GM18511 (cell line): ENCODE measurements around the gene AIDA.
"Not testable (repeated sequence)": the region's sequence is repeated elsewhere in the genome, so short reads cannot be mapped to it uniquely, and the experiment has no call there.

Experiments
- ATAC-seq: cut with Tn5 transposase; IDR thresholded peaks from one replicate; pipeline ENCODE4 v1.9.1; 2021; ENCODE audit warnings: mild to moderate bottlenecking, moderate library complexity; ENCODE audit not compliant: unreplicated experiment

AIDA gene

GRCh38 chr1:222713091-222713961 is 1.0 kb upstream of the AIDA start:
- ATAC-seq: peak; percentile 68

- ATAC-seq: peak; percentile 44
These were observed 705 bp downstream of the AIDA start for GRCh38 chr1:222711319-222712252.

- ATAC-seq: no peak
These were observed 2.6 kb downstream of the AIDA start for GRCh38 chr1:222709700-222710153.

- no peak for ATAC-seq
These were observed 5.5 kb downstream of the AIDA start for GRCh38 chr1:222706815-222707214.

- ATAC-seq: no peak
These were observed 8.0 kb downstream of the AIDA start for GRCh38 chr1:222704260-222704659.

- no peak for ATAC-seq
These were observed 10.1 kb downstream of the AIDA start for GRCh38 chr1:222702210-222702609.

GRCh38 chr1:222697826-222698225 is 14.5 kb downstream of the AIDA start:
- no peak for ATAC-seq

- no peak for ATAC-seq
These were observed 15.1 kb downstream of the AIDA start for GRCh38 chr1:222697203-222697602.

GRCh38 chr1:222696741-222697140 is 15.6 kb downstream of the AIDA start:
- no peak for ATAC-seq

- ATAC-seq: no peak
These were observed 17.4 kb downstream of the AIDA start for GRCh38 chr1:222694927-222695326.

- ATAC-seq: no peak
These were observed 21.3 kb downstream of the AIDA start for GRCh38 chr1:222691016-222691415.

GRCh38 chr1:222680080-222680479 is 32.2 kb downstream of the AIDA start:
- no peak for ATAC-seq

- ATAC-seq: no peak
These were observed 42.2 kb downstream of the AIDA start for GRCh38 chr1:222670110-222670509.

GRCh38 chr1:222669107-222669506 is 43.2 kb downstream of the AIDA start:
- ATAC-seq: not testable (repeated sequence)

GRCh38 chr1:222668184-222668583 is 44.1 kb downstream of the AIDA start:
- ATAC-seq: not testable (repeated sequence)

- no peak for ATAC-seq
These were observed 46.3 kb downstream of the AIDA start for GRCh38 chr1:222665964-222666363.

GRCh38 chr1:222663431-222663934 is 48.8 kb downstream of the AIDA start:
- ATAC-seq: no peak

GRCh38 chr1:222657899-222658298 is 54.4 kb downstream of the AIDA start:
- ATAC-seq: no peak

GRCh38 chr1:222656391-222657155 is 55.7 kb downstream of the AIDA start:
- no peak for ATAC-seq

GRCh38 chr1:222654849-222655248 is 57.4 kb downstream of the AIDA start:
- ATAC-seq: peak; percentile 96
